HepG2 (cell line): ENCODE data around the gene ADGRD1. TPM values are rescaled to one million over a fixed set of nuclear protein-coding genes. Genes with fewer than 3 reads are reported as not detected.
A peak's percentile ranks its signal among the peaks of the same experiment; 100 is the strongest.
"Not testable (repeated sequence)": the region's sequence is repeated elsewhere in the genome, so short reads cannot be mapped to it uniquely, and the experiment has no call there.

Source experiments
- ATAC-seq: fragments of 200-7000 bp; cut with Tn5 transposase; 3 replicates; pipeline ENCODE4 v1.9.1; 2020; ENCODE audit warnings: mild to moderate bottlenecking, moderate library complexity
- BruUV-seq: library from RNA; stranded (reverse); fragments of 400-500 nt; replicated peaks from 2 replicates; lab custom pipeline; 2021; lab: Mats Ljungman, UMichigan
- CTCF ChIA-PET: fragments of 300-600 bp; formaldehyde crosslinking; extraction: SDS; loops from one replicate; lab custom pipeline; 2021; ENCODE audit warnings: low total read pairs, inconsistent platforms, low intra/inter-chr PET ratio; lab: Yijun Ruan, JAX
- POLR2A ChIA-PET: fragments of 350-600 bp; sonication (Branson Sonifier 250); formaldehyde crosslinking; loops from one replicate; lab custom pipeline; 2020; ENCODE audit warnings: antibody characterized with exemption, inconsistent platforms; lab: Yijun Ruan, JAX
- DNase-seq: peaks from one replicate; pipeline ENCODE4 v3.0.0-alpha.2; 2015; ENCODE audit warnings: low spot score
- FAIRE-seq: peaks from 3 replicates; lab custom pipeline; 2011; peaks lifted over from hg19 to GRCh38; lab: Jason Lieb, UNC
- H2AFZ ChIP-seq: one replicate; pipeline ENCODE4 v1.6.1; 2011; ENCODE audit warnings: low read length, inconsistent platforms
- H3K27ac ChIP-seq: fragments of 300-600 bp; 3 replicates; pipeline ENCODE4 v1.8.0; 2011; ENCODE audit warnings: mixed run types, mild to moderate bottlenecking, mixed read lengths, low read length, inconsistent platforms; ENCODE audit not compliant: insufficient read depth; ENCODE audit errors: extremely low read length
- H3K27me3 ChIP-seq, 2 experiments: fragments of 200-600 bp in 1 of 2; 2 replicates in 1 of 2; 3 replicates in 1 of 2; pipeline versions ENCODE4 v1.6.0 to v1.8.0; 2011; ENCODE audit warnings: low read length in 2 of 2, mild to moderate bottlenecking in 2 of 2, moderate library complexity in 2 of 2, inconsistent platforms in 1 of 2; ENCODE audit not compliant: insufficient read depth in 2 of 2, control insufficient read depth in 1 of 2
- H3K36me3 ChIP-seq, 2 experiments: fragments of 200-600 bp in 1 of 2; replicated peaks in 1 of 2; 2 replicates in 1 of 2; 3 replicates in 1 of 2; pipeline versions ENCODE4 v1.5.1 to v1.8.0; 2011; ENCODE audit warnings: low read length in 2 of 2, inconsistent platforms in 1 of 2; ENCODE audit not compliant: insufficient read depth in 2 of 2, control insufficient read depth in 1 of 2
- H3K4me1 ChIP-seq: 2 replicates; pipeline ENCODE4 v1.5.1; 2012; ENCODE audit warnings: low read length, inconsistent platforms; ENCODE audit not compliant: insufficient read depth
- H3K4me2 ChIP-seq: 2 replicates; pipeline ENCODE4 v1.6.0; 2011; ENCODE audit warnings: low read depth, low read length, inconsistent platforms
- H3K4me3 ChIP-seq, 3 experiments: fragments of 200-600 bp in 1 of 3; sonication (generic), shearing (Covaris generic) in 1 of 3; replicated peaks in 1 of 3; 2 replicates each; pipeline ENCODE4 v1.5.1; 2011 to 2016; ENCODE audit warnings: low read length in 3 of 3, inconsistent platforms in 2 of 3, low read depth in 2 of 3, mild to moderate bottlenecking in 2 of 3, control low read depth in 1 of 3, mixed read lengths in 1 of 3; ENCODE audit not compliant: insufficient read depth in 1 of 3
- H3K79me2 ChIP-seq: one replicate; pipeline ENCODE4 v1.6.1; 2011; ENCODE audit warnings: low read length, inconsistent platforms; ENCODE audit not compliant: insufficient read depth
- H3K9ac ChIP-seq: 2 replicates; pipeline ENCODE4 v1.6.0; 2011; ENCODE audit warnings: mild to moderate bottlenecking, low read depth, low read length, inconsistent platforms; ENCODE audit not compliant: insufficient read depth
- H3K9me3 ChIP-seq: 2 replicates; pipeline ENCODE4 v1.5.1; 2012; ENCODE audit warnings: mild to moderate bottlenecking, low read length
- H4K20me1 ChIP-seq: 2 replicates; pipeline ENCODE4 v1.6.0; 2011; ENCODE audit warnings: inconsistent platforms, mild to moderate bottlenecking, low read length, moderate library complexity; ENCODE audit not compliant: insufficient read depth
- CREB1 ChIP-seq, 2 experiments: fragments of 450-650 bp in 1 of 2; IDR thresholded peaks; 2 replicates each; pipeline ENCODE4 v1.6.1; 2016 to 2017; ENCODE audit warnings: control low read depth in 1 of 2, mild to moderate bottlenecking in 1 of 2, missing compliant biosample characterization in 1 of 2, missing genetic modification characterization in 1 of 2
- WGBS: methylation state at CpG from one replicate; pipeline ENCODE4 v1.1.6; 2017; ENCODE audit warnings: low lambda C conversion rate; 5-methylcytosine and 5-hydroxymethylcytosine counted together
- in situ Hi-C: cut with HindIII; loops from 2 replicates; pipeline ENCODE4 v1.10.0; 2017; ENCODE audit warnings: low pct_unique_long_range_greater_than_20kb; ENCODE audit not compliant: extremely low pct_ligation_motif_present
- intact Hi-C: fragments of 100-400 bp; cut with micrococcal nuclease; formaldehyde crosslinking; loops from one replicate; pipeline ENCODE4 v1.10.0; 2022; ENCODE audit not compliant: unreplicated experiment
- polyA plus RNA-seq, 8 experiments: library from polyadenylated mRNA; depleted of rRNA in 3 of 8; stranded (reverse) in 7 of 8; unstranded in 1 of 8; fragments of >200 nt; fragmentation: Illumina TruSeq in 4 of 8; extraction: Trizol in 4 of 8; gene quantifications; 2 replicates each; pipeline versions ENCODE4 v1.2.1 to v1.2.3, GENCODE V29; 2011 to 2016; ENCODE audit warnings: low read depth in 4 of 8, missing spikeins in 1 of 8, mixed read lengths in 1 of 8; ENCODE audit not compliant: insufficient read depth in 1 of 8
- total RNA-seq, 5 experiments: library from RNA; depleted of rRNA; stranded (reverse); fragments of >200 nt; fragmentation: Illumina TruSeq; extraction: Trizol; gene quantifications; 2 replicates each; pipeline ENCODE4 v1.2.3, GENCODE V29; 2016; ENCODE audit warnings: low read depth in 1 of 5

The ADGRD1 gene
- total and polyA plus RNA-seq, 2 of the 13 experiments (the other 11 are each of a cell fraction or from before 2014, with no cell fraction given): 0.46 to 12.4 TPM

DNA sequence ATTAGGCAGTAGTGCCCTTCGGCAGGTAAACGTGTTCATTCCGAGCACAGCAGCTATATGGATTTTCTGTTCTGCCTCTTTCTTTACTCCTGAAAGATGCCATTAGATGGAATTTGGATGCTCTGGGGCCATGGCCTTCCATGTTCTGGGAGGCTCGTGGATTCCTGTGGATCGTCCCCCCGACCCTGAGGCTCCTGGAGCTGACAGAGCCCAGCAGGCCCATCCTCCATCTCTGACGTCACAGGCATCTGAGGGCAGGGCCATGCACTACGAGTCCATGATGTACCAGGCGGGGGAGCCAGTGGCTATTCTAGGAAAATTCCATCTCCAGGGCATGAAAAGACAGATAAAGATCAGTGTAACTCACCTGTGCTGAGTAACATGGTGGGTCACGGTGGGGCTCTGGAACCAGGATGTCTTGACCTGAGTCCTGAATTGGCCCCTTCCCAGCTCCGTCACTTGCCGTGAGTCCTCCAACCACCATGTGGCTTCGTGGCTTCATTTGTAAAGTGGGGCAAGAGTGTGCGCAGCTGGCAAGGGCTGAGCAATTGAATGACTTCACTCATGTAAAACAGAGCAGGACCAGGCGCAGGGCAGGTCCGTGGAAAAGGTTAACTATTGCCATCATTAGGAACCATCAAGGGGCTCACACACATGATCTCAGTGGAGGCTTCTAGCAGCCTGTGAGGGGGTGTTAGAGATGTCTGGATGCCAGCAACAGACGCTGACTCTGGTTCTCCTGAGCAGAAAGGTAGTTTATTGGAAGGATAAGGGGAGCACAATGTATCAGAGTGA, 115.4 kb downstream of the ADGRD1 start:
- peak; percentile 92 for TF ChIP-seq CREB1 (IDR thresholded peaks at IDR 0.05)
- H3K9me3 ChIP-seq; H3K4me3 ChIP-seq; H2AFZ ChIP-seq; DNase-seq; FAIRE-seq; H3K27me3 ChIP-seq; H3K36me3 ChIP-seq; CTCF ChIA-PET; intact Hi-C loops; in situ Hi-C loops; H3K4me1 ChIP-seq; H3K27ac ChIP-seq; H3K4me2 ChIP-seq; POLR2A ChIA-PET; BruUV-seq; H4K20me1 ChIP-seq; H3K9ac ChIP-seq; H3K79me2 ChIP-seq; ATAC-seq; TF ChIP-seq CREB1 (CRISPR knock-in tag; IDR thresholded peaks at IDR 0.05): not testable (repeated sequence)
- 69% methylated on average over 10 of the region's 17 CpGs for WGBS

DNA sequence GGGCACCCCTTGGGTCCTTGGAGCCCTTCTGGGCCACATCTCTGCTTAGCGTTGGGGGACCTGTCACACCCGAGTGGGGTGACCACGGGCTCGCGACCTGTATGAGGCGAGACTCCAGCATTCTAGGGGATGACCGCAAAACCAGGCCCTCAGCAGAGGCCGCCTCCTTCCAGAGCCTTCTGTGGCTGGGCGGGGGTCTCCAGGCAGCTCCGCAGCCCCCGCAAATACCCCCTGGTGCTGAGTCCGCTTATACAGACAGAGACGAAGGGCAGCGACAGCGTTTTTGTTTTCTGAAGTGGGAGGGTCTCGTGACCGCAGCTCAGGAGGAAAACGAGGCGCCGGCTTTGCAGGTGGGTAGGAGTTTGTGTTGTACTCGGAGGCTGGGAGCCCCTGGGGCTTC, 116.4 kb downstream of the ADGRD1 start:
- H3K27ac ChIP-seq, H3K79me2 ChIP-seq, in situ Hi-C loops, H2AFZ ChIP-seq, intact Hi-C loops, FAIRE-seq, H3K4me1 ChIP-seq, H4K20me1 ChIP-seq, H3K9ac ChIP-seq, H3K4me3 ChIP-seq, H3K36me3 ChIP-seq, H3K9me3 ChIP-seq, H3K27me3 ChIP-seq, ATAC-seq, POLR2A ChIA-PET, BruUV-seq, CTCF ChIA-PET, H3K4me2 ChIP-seq, DNase-seq: not testable (repeated sequence)
- WGBS: 96% methylated on average over 19 of the region's 21 CpGs

GRCh38 chr12:131070668-131071067, 117.0 kb downstream of the ADGRD1 start:
- BruUV-seq, H2AFZ ChIP-seq, H3K27me3 ChIP-seq, POLR2A ChIA-PET, DNase-seq, CTCF ChIA-PET, in situ Hi-C loops, H3K36me3 ChIP-seq, H3K9ac ChIP-seq, H3K4me1 ChIP-seq, FAIRE-seq, H3K79me2 ChIP-seq, intact Hi-C loops, H3K9me3 ChIP-seq, H3K4me3 ChIP-seq, H3K27ac ChIP-seq, H3K4me2 ChIP-seq, H4K20me1 ChIP-seq: not testable (repeated sequence)
- WGBS: 100% methylated on average over 3 of the region's 6 CpGs
- peak; percentile 20; the same call in 2 of the 3 replicates for ATAC-seq

DNA sequence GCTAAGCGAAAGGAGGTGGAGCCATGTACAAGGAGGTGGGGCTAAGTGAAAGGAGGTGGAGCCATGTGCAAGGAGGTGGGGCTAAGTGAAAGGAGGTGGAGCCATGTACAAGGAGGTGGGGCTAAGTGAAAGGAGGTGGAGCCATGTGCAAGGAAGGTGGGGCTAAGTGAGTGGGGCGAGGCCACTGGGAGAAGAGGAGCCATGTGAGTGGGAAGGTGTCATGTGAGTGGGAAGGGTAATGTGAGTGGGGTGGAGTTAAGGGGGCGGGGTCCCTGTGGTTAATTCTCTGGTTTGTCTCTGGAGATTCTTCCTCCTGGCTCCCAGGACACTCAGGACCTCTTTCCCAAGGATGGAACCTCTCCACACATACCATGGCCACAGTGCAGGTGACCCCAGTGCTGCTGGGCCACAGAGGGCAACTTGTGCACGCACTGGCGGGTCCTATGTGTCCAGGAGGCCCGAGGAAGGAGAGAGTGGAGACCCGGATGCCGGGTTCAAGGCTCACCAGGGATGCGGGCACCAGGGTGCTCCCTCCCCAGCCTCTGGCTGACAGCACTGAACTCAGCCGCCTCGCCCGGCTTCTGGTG, 117.6 kb downstream of the ADGRD1 start:
- BruUV-seq, H3K9ac ChIP-seq, FAIRE-seq, ATAC-seq, H2AFZ ChIP-seq, POLR2A ChIA-PET, CTCF ChIA-PET, H3K36me3 ChIP-seq, DNase-seq, in situ Hi-C loops, H4K20me1 ChIP-seq, H3K27me3 ChIP-seq, H3K4me3 ChIP-seq, H3K27ac ChIP-seq, H3K79me2 ChIP-seq, H3K9me3 ChIP-seq, H3K4me2 ChIP-seq, intact Hi-C loops, H3K4me1 ChIP-seq: not testable (repeated sequence)
- WGBS: 45% methylated on average over 5 of the region's 12 CpGs
